NCI-H1417 (cell line): Measurements from ENCODE around the gene ANKRD60.

ENCODE experiments used
- DNase-seq, 3 experiments: peaks; one replicate each; lab custom pipeline; 2025; lab: John Stamatoyannopoulos, UW

ANKRD60 gene, protein sequence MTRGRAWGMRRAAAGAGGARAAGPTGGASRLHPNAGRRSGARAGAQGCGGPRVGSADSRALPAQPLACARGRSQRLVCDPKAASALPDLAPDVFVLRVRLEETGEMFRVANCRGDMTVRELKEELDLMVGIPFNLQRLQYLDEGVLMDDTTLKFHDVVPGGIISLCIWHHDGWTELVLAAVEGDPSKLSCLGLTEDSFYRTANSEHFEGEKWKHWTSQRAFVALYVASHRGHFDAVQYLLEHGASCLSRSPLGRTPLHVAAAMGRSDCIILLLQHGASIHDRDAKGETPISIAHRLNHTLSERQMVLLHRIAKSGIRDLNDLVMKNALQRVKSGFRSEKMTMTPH

DNA sequence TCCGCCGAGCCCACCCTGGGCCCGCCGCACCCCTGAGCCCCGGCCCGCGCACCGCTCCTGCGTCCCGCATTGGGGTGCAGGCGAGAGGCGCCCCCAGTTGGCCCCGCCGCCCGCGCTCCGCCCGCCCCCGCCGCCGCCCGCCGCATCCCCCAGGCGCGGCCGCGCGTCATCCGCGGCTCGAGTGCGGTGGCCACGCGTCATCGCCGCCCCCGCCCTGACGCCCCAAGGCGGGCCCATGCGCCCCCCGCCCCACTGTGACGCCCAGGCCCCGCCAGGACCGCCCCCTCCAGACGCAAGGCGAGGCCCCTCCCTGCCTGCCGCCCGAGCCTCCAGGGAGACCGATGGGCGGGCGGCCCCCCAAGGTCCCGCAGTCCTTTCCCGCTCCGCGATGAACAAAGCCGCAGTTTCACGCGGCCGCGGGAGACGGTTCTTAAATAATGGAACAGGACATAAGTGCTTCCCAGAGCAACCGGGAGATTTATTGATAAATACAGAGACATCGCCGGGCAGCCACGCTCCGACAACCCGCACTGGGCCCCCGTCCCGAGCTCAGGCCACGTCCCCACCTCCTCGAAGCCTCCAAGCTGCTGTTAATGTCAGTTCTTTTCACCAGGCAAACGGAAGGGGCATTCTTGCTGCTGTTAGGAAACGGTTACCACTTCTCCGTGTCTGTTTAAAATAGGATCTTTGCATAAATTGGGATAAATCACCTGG, at the start of gene ANKRD60:
TSS of gene ANKRD60 (minus strand) at position 170 of the 714 bp plus-strand sequence. CDS start at position 170, 0 bp downstream.
- DNase-seq, result peak in 2 of 3 experiments; percentile 84 to 88

DNA sequence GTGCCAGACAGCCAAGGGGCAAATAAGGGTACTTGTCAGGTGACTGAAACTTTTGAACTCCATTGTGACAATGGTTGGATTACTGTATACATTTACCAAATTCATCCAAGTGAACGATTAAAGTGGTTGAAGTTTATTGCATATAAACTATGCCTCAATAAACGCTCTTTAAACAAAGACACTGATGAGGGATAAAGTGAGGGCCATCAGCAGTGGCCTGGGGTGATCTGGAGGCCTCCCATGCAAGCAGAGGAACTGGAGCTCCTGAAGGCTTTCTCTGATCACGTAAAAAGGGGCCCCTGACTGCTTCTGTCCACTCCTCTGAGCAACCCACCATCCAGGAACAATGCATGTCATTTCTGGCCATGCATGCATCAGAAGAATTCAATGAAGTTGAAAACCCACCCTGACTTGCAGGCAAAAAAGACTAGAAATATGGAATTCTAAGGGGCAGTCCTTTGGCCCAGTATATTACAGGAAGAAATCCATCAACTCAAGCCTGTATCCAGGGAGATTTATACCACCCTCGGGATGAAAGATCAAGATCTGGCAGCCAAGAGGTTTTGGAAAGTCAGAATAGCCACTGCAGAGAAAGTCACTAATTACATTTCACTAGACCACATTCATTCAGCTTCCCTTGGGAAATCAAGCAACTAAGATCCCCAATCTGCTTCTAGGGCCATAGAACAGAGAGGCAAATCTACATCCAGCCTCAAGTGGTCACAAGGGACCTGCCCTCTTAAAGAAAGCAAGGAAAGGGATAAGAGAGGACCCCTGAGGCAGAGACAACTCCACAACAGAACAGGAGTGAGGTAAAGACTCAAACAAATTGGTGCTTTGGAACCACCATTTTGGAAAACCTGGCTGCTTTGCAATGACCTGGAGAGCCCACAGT, 49.4 kb upstream of the ANKRD60 start:
- peak in 1 of 3 experiments; percentile 86 for DNase-seq

DNA sequence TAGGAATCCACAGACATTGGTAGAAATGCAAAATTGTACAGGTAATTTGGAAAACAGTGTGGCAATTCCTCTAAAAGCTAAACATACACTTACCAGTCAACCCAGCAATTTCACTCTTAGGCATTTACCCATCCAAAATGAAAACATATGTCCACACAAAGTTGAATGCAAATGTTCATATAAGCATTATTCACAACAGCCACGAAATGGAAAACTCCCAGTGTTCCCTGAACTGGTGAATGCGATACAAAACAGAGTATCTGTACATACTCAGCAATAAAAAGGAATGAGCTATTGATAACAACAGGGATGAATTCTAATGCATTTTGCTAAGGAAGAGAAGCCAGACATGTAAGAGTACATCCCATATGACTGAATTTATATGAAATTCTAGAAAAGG, 48.7 kb upstream of the ANKRD60 start:
- no peak for DNase-seq

DNA sequence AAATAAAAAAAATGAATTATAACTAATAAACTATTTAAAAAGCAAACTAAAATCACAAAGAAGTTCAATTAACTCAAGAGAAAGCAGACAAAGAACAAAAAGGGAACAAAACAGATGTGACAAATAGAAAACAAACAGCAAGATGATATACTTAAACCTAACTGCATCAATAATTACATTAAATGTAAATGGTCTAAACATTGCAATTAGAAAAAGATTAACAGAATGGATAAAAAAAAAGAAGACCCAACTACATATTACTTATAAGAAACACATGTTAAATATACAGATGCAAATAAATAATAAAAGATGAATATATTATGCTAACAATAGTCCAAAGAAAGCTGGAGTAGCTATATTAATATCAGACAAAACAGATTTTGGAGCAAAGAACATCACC, 45.9 kb upstream of the ANKRD60 start:
- no peak for DNase-seq

DNA sequence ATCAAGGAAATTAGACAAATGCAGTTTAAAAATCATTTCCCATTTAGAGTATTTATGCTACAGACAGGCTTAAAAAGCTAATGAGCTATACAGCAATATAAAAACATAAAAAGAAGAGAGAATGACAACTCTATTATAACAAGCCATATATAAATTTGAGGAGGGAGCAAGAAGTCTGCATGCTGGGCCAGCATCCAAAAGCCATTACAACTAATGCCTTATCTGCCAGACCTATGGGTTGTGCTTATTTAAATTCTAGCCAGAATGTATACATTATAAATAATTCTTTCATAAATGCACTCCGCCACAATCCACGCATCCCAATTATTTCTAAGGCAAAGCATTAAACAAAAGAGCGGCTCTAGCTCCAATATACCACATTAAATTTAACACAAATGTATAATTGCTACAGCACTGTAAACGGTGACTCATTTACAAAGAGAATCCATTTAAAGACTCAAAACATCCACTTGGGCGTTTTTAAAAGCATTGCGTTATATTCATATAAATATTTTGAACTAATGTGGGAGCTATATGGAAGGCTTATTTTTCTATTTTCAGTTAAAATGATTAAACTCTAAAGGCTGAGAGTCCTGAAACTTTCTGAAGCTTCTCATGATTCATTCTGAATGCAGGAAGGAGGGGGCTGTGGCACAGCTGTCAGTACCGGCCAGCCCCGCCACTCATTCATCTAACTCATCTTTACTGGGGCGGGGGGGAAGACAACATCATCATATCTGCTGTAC, 43.3 kb upstream of the ANKRD60 start:
- peak in 2 of 3 experiments; percentile 5 to 36 for DNase-seq

DNA sequence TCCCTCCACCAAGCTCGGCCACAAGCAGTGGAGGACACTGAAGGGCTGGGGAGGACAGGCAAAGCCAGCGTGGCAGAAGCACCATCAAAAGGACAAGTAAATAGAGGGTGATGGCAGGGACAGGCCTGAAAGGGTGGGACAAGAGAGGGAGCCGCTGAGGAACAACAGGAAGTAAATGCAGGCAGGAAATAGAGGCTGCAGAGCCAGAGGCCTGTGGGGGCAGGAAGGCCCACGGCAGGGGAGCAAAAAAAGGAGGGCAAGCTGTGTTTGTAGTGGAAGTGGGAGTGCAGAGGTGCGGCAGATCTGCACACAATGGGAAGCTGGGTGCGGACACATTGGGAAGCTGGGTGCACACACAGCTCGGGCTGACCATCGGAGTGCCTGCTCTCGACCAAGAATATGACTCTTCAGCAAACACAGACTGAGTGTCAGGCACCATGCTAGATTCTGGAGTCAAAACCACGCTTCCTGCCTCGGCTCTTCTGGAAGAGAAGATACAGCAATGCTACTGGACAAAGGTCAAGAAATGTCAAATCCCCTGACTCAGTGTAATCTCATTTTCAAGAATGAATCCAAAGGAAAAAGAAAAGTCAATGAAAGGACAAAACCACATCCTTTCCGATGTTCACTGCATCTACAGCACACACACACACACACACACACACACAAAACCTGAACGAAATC, 40.6 kb upstream of the ANKRD60 start:
- no peak for DNase-seq

DNA sequence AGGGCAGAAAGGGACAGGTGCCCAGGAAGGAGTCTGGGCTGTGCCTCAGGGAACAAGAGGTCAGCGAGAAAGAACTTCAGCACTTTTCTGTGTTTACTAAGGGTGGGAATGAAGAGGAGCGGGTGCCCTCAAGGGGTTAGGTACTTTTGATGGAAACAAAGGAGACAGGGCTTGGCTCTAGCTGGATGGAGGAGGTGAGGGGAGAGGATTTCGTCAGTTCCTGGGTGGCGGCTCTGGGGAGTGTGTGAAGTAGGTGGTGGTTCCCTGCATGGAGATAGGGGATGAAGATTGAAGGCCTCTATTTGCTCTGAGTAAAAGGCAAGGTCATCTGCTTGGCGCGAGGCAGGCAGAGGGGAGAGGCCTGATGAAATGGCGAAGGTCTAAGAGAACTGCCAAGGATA, 40.0 kb upstream of the ANKRD60 start:
- no peak for DNase-seq

DNA sequence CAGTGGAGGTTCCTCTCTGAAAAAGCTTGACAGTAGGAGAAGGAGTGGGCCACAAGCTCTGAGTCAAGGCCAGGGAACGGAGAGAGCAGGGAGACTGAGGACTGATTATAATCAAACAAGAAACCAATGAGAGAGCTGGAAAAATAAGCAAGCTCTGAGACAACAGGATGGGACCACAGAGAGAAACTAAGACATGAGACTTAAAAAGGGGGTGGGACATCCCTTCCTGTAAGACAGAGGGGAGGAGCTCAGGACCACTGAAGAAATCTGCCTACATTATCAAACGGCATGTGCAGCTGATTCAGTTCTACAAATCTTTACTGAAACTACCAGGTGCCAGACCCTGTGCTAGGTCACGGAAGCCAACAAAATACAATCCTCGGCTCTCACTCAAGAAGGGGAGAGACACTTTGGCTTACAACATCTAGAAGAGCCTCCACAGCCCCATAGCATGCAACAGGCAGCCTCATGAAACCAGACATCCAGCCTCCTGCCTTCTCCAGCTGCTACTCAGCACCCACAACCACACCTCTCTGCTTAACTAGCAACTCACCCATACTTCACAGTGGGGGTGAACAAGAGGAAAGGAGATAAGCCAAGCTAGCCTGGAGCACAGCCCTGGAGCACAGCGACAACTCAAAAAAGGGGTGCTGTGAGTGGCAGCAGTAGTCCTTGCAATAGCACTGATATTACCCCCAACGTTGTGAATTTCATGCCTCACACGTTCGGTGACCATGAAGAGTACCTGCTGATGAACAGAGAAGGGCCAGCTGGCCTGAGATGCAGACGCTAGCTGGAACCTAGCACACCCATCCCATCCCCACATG, 39.1 kb upstream of the ANKRD60 start:
- no peak for DNase-seq

DNA sequence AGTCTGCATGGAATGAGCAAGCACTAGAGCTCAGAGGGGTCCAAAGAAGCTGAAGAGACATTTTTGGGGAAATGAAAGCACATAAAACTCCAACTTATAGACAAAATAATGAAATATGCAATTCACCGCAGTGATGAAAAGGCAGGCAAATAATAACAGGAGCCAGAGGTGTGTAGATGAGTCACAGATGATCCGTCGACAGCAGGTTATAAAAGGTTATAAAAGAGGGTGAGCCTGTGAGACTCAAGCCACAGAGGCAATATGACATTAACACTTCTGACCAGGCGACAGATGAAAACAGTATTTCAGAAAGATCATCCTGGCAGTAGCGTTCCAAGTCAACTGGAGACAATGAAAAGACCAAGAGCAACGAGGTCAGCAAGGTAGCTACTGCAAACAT, 35.8 kb upstream of the ANKRD60 start:
- no peak for DNase-seq

DNA sequence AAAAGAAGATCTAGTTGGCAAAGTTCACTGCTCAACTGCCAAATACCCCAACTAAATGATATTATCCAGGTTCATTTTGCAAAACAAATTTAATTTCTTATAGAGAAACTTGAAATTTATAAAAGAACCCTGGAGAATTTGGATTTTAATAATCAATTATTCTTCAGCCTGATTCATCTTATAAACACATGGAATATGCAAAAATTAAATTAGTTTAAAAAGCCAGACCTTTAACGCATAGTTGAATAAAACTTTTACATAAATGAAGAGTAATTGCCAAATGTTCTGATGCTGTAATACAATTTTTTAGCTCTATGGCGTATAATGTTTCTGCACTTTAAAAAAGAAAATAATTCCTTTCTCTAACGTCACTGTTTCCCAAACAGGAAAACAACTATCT, 33.2 kb upstream of the ANKRD60 start:
- DNase-seq, result no peak

DNA sequence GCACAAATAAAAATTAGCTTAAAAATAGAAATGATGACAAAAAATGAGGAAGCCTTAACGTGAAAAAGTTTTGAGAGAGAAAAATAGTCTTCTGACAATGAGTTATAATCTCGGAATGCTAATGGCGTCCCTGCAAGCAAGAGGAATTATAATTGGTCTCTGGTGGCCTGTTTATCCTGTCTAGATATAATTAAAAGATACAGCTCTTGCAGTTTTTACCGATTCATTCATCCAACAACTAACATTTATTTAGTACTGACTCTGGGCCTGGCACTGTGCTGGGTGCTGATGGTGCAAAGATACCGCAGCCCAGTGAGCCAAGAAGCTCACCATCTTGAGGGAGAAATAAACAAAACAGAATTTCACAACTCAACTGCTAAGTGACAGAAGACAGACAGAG, 31.6 kb upstream of the ANKRD60 start:
- DNase-seq, result no peak

DNA sequence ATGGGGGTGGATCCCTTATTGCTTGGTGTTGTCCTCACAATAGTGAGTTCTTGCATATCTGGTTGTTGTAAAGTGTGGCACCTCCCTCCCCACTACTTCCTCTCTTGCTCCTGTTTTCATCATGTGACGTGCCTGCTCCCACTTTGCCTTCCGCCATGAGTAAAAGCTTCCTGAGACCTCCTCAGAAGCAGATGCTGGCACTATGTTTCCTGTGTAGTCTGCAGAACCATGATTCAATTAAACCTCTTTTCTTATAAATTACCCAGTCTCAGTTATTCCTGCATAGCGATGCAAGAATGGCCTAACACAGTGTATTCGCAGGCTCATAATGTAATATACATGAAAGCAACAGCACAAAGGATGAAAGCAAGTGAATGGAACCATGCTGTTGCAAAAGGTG, 28.4 kb upstream of the ANKRD60 start:
- no peak for DNase-seq

DNA sequence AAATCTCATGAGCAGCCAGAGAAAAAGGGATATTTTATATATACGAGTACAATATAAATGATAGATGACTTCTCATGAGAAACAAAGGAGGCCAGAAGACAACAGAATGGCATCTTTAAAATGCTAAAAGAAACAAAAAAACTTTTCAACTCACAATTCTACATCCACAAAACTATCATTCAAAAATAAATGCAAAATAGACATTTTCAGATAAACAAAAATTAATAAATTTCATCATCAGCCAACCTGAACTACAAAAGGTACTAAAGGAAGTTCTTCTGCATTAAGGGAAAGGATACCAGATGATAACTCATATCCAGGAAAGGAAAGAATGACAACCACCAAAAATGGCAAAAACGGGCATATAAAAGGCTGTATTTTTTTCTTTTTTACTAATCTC, 27.9 kb upstream of the ANKRD60 start:
- DNase-seq, result no peak

DNA sequence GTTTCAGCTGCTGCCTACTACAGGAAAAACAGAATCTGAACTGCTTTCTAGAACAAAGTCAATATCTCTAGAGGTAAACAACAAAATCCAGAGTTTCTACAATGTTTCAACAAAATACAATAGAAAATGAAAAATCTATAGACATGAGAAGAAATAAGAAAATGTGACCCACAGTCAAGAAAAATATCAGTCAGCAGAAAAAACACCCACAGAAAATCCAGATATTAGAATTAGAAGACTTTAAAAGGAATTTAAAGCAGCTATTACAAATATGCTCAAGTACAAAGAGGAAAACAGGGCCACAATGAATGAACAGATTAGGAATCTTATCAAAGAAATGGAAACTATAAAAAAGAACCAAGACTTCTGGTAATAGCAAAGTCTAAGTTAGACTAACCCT, 26.4 kb upstream of the ANKRD60 start:
- no peak for DNase-seq

DNA sequence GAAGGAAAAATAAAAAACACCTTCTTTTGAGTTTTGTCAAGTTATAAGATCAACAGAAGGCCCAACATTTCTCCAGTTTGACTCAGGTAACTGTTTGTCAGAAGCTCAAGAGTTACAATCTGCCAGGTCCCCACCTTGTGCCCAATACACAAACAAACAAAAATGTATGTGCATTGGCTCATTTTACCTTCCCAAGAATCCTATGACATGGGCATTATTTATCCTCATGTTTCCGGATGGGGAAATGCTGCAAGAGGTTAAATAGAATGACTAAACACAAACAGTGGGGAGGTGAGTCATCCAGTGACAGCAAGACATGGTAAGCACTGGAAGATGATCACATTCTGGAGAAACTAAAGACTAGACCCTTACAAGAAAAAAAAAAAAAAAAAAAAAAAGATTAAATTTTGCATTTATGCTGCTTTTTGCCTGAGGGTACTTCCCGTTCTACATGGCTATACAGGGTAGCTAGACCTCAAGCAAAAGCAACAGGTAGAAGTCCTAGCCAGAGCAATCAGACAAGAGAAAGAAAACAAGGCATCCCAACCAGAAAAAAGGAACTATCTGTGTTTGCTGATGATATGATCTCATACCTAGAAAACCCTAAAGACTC, 23.6 kb upstream of the ANKRD60 start:
- no peak for DNase-seq

DNA sequence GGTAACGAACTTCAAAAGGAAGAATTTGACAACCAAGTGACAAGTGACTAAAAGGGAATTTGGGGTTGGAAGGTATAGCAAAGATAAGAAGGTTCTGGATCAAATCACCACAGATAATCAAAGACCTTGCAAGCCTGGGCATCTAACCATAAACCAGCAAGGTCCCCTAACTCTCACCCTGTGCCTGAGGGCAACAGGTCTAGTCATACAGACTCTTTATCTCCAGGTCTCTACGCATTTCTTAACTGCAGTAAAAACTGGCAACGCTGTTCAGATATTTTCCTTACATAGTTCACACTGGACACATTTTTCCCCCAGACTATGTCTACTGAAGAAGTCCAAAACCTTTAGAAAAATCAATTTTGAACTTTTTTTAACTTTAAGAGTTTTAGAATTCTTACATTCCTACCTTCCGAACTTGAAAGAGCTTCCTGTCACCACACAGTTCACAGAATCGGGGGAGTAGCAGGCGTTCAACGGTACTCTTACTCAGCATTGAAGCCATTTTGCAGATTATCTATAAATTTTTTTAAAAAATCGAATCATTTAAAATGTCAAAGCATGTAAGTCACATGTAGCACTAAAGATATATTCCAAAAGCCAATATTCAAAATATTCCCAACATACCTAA, 23.0 kb upstream of the ANKRD60 start:
- DNase-seq, result no peak

DNA sequence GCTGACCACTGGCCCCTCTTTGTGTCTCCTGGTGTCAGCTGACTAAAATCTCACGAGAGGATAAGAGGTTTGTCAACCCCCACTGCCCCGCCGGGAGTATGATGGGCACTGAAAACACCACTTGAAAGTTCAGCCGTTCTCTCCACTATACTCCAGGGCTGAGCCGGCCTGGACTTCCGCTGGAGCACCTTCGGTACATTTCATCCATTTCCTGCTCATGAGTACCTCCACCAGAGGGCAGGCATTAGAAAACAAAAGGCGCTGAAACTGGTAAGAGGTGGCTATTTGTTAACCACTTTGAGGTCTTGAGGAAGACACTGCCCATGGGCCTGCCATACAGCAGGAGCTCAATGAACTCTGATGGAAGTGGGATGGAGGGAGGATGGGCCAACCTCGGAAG, 17.9 kb upstream of the ANKRD60 start:
- DNase-seq, result peak in 1 of 3 experiments; percentile 30

DNA sequence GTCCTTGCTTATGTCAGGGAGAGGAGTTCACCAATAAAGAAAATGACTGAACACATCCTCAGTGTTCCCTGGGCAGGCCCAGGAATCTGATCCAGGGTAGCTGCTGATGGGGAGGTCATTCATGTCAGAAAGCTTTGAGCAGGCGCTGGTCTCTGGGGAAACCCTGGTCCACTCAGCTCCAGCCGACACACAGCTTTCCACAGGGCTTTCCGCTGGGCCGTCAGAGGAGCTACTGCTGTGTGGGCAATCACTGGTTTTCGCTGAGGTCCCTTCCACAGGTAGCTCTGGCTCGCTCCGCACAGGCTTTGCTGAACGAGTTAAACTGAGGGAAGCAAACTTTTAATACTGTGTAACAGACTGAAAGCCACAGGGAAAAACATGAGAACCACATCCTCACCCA, 17.5 kb upstream of the ANKRD60 start:
- no peak for DNase-seq

DNA sequence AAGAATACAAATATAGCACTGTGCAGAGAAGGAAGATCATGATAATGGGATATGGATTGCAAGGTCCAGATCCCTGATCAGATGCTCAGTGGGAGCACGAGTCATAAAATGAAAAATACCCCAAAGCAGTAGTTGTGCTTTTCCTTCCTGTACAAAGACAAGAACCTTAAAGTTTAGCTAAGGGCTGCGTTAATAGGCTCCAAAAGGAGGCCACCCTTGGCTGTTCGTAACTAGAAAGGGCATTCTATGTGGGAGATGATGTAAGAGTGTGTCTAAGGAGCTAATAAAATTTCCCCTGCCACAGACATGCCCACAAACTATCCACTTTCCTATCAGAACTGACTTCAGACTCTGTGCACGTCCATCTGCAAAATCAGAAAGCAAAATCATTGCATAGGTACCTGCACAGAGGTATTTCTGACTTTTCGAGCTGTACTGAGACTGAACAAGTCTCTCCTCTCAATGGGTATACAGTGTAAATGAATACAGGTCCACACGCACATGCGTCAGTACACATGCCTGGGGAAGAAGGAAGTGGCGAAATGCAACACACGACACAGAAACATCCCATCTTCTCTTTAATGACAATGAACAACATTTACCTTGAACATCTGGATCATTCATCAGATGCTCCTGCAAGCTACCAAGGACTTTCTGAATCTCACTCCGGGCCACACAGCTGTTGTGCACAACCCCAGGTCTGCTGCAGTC, 16.9 kb upstream of the ANKRD60 start:
- no peak for DNase-seq
